H1 (cell line): ENCODE data around the gene VAMP2. TPM values are rescaled to one million over a fixed set of nuclear protein-coding genes. Genes with fewer than 3 reads are reported as not detected.

ENCODE experiments used
- CTCF ChIA-PET: fragments of 300-600 bp; sonication (Branson Sonifier 250); formaldehyde crosslinking; loops from one replicate; lab custom pipeline; 2021; ENCODE audit not compliant: partially characterized antibody; lab: Charles Lee
- POLR2A ChIA-PET: fragments of 300-600 bp; sonication (Branson Sonifier 250); formaldehyde crosslinking; loops from one replicate; lab custom pipeline; 2021; ENCODE audit warnings: inconsistent platforms; ENCODE audit not compliant: partially characterized antibody; lab: Charles Lee
- DNase-seq, 2 experiments: peaks; one replicate each; pipeline versions ENCODE4 v3.0.0 to v3.0.0-alpha.2; 2010 to 2022; ENCODE audit warnings: low spot score in 2 of 2, low read depth in 1 of 2, mixed read lengths in 1 of 2
- FAIRE-seq: peaks from 2 replicates; lab custom pipeline; 2011; peaks lifted over from hg19 to GRCh38; lab: Jason Lieb, UNC
- H2AFZ ChIP-seq: 2 replicates; pipeline ENCODE4 v1.8.1; 2012; ENCODE audit warnings: low read length, inconsistent platforms
- H2AK5ac ChIP-seq: 2 replicates; pipeline ENCODE4 v1.6.1; 2013; ENCODE audit warnings: low read depth, low read length
- H2BK120ac ChIP-seq: replicated peaks from 2 replicates; pipeline ENCODE3; 2013; ENCODE audit warnings: low read depth, low read length, inconsistent platforms
- H2BK12ac ChIP-seq: 2 replicates; pipeline ENCODE4 v1.6.1; 2013; ENCODE audit warnings: low read depth, low read length
- H2BK15ac ChIP-seq: 2 replicates; pipeline ENCODE4 v1.6.1; 2013; ENCODE audit warnings: low read length
- H2BK20ac ChIP-seq: 2 replicates; pipeline ENCODE4 v1.6.1; 2013; ENCODE audit warnings: low read length
- H2BK5ac ChIP-seq: 2 replicates; pipeline ENCODE4 v1.6.1; 2013; ENCODE audit warnings: low read depth, low read length
- H3K14ac ChIP-seq: 2 replicates; pipeline ENCODE4 v1.6.1; 2013; ENCODE audit warnings: inconsistent platforms; ENCODE audit not compliant: insufficient read length
- H3K18ac ChIP-seq: 2 replicates; pipeline ENCODE4 v1.6.1; 2013; ENCODE audit warnings: low read length; ENCODE audit errors: extremely low read depth
- H3K23ac ChIP-seq: 2 replicates; pipeline ENCODE4 v1.6.1; 2013; ENCODE audit warnings: inconsistent platforms; ENCODE audit not compliant: insufficient read length
- H3K23me2 ChIP-seq: 2 replicates; pipeline ENCODE4 v1.6.1; 2013; ENCODE audit warnings: low read depth, low read length
- H3K27ac ChIP-seq: 2 replicates; pipeline ENCODE4 v1.6.1; 2011; ENCODE audit warnings: low read depth, low read length, inconsistent platforms
- H3K27me3 ChIP-seq, 4 experiments: replicated peaks in 1 of 4; 1 replicate in 1 of 4; 2 replicates in 3 of 4; pipeline versions ENCODE4 v1.6.1 to v1.8.1; 2011 to 2013; ENCODE audit warnings: low read length in 3 of 4, mild to moderate bottlenecking in 3 of 4, inconsistent platforms in 2 of 4, mixed read lengths in 2 of 4, moderate library complexity in 1 of 4; ENCODE audit not compliant: control insufficient read depth in 3 of 4, insufficient read depth in 3 of 4; ENCODE audit errors: extremely low read depth in 1 of 4
- H3K36me3 ChIP-seq, 4 experiments: 2 replicates each; pipeline versions ENCODE4 v1.6.1 to v1.8.1; 2011 to 2013; ENCODE audit warnings: mild to moderate bottlenecking in 4 of 4, low read length in 3 of 4, moderate library complexity in 2 of 4, control low read depth in 1 of 4, inconsistent platforms in 1 of 4; ENCODE audit not compliant: insufficient read depth in 4 of 4, control insufficient read depth in 2 of 4
- H3K4ac ChIP-seq: replicated peaks from 2 replicates; pipeline ENCODE3; 2013; ENCODE audit warnings: low read length, low read depth, mixed read lengths, inconsistent platforms; ENCODE audit not compliant: insufficient read length
- H3K4me1 ChIP-seq, 4 experiments: replicated peaks in 1 of 4; 1 replicate in 1 of 4; 2 replicates in 3 of 4; pipeline versions ENCODE4 v1.6.1 to v1.8.1; 2011 to 2013; ENCODE audit warnings: low read length in 3 of 4, inconsistent platforms in 2 of 4, mixed read lengths in 1 of 4; ENCODE audit not compliant: insufficient read depth in 4 of 4, control insufficient read depth in 3 of 4
- H3K4me2 ChIP-seq, 2 experiments: 2 replicates each; pipeline versions ENCODE4 v1.6.1 to v1.8.1; 2011 to 2013; ENCODE audit warnings: low read depth in 2 of 2, low read length in 2 of 2, control low read depth in 1 of 2, inconsistent platforms in 1 of 2, mild to moderate bottlenecking in 1 of 2; ENCODE audit not compliant: insufficient read depth in 1 of 2
- H3K4me3 ChIP-seq, 4 experiments: fragments of 200-600, 300-600 bp in 1 of 4; sonication (generic), shearing (Covaris generic), sonication (Bioruptor Twin) in 1 of 4; 2 replicates each; pipeline versions ENCODE4 v1.5.1 to v1.8.1; 2011 to 2016; ENCODE audit warnings: low read length in 4 of 4, low read depth in 3 of 4, control low read depth in 2 of 4, inconsistent platforms in 2 of 4, mild to moderate bottlenecking in 2 of 4, mixed read lengths in 1 of 4, moderate library complexity in 1 of 4; ENCODE audit not compliant: insufficient read depth in 2 of 4; ENCODE audit errors: extremely low read depth in 1 of 4
- H3K56ac ChIP-seq: replicated peaks from 2 replicates; pipeline ENCODE3; 2013; ENCODE audit warnings: low read depth, mild to moderate bottlenecking, mixed read lengths, low read length, inconsistent platforms; ENCODE audit not compliant: insufficient read length
- H3K79me1 ChIP-seq: 2 replicates; pipeline ENCODE4 v1.6.1; 2013; ENCODE audit warnings: low read depth, low read length, control low read depth
- H3K79me2 ChIP-seq, 2 experiments: 2 replicates each; pipeline versions ENCODE4 v1.6.1 to v1.8.1; 2012 to 2013; ENCODE audit warnings: low read length in 2 of 2, mild to moderate bottlenecking in 2 of 2, inconsistent platforms in 1 of 2; ENCODE audit not compliant: insufficient read depth in 2 of 2, control insufficient read depth in 1 of 2
- H3K9ac ChIP-seq, 4 experiments: replicated peaks in 1 of 4; 1 replicate in 1 of 4; 2 replicates in 3 of 4; pipeline versions ENCODE4 v1.6.1 to v1.8.1; 2011 to 2013; ENCODE audit warnings: low read depth in 3 of 4, low read length in 3 of 4, control low read depth in 2 of 4, mild to moderate bottlenecking in 2 of 4, moderate library complexity in 2 of 4, inconsistent platforms in 1 of 4; ENCODE audit errors: extremely low read depth in 1 of 4
- H3K9me3 ChIP-seq, 2 experiments: 2 replicates each; pipeline versions ENCODE4 v1.6.1 to v1.8.1; 2012 to 2013; ENCODE audit warnings: mild to moderate bottlenecking in 2 of 2, moderate library complexity in 2 of 2, control low read depth in 1 of 2, inconsistent platforms in 1 of 2, low read depth in 1 of 2, low read length in 1 of 2, mixed read lengths in 1 of 2; ENCODE audit not compliant: insufficient read depth in 2 of 2
- H4K20me1 ChIP-seq, 2 experiments: replicated peaks in 1 of 2; 2 replicates each; pipeline versions ENCODE3 to v1.8.1; 2011 to 2013; ENCODE audit warnings: inconsistent platforms in 2 of 2, low read length in 2 of 2, mild to moderate bottlenecking in 1 of 2; ENCODE audit not compliant: insufficient read depth in 2 of 2, control insufficient read depth in 1 of 2
- H4K5ac ChIP-seq: 2 replicates; pipeline ENCODE4 v1.6.1; 2013; ENCODE audit warnings: low read length, low read depth, mixed read lengths, inconsistent platforms; ENCODE audit not compliant: insufficient read length
- H4K8ac ChIP-seq: 2 replicates; pipeline ENCODE4 v1.8.0; 2013; ENCODE audit warnings: mild to moderate bottlenecking, moderate library complexity, low read length, inconsistent platforms; ENCODE audit not compliant: insufficient read depth; ENCODE audit errors: extremely low read depth
- H4K91ac ChIP-seq: replicated peaks from 2 replicates; pipeline ENCODE3; 2013; ENCODE audit warnings: low read length, mixed read lengths, inconsistent platforms; ENCODE audit not compliant: insufficient read length
- ASH2L ChIP-seq: fragments of 200-600, 300-600 bp; sonication (generic); IDR thresholded peaks from one replicate; pipeline ENCODE4 v1.7.1; 2017; ENCODE audit warnings: low read length
- CEBPB ChIP-seq: IDR thresholded peaks from 2 replicates; pipeline ENCODE4 v1.6.1; 2012; ENCODE audit warnings: low read depth, low read length
- FOSL1 ChIP-seq: IDR thresholded peaks from 2 replicates; pipeline ENCODE4 v1.6.1; 2011; ENCODE audit warnings: mild to moderate bottlenecking, low read depth, low read length, moderate library complexity; ENCODE audit not compliant: insufficient read depth
- HDAC2 ChIP-seq, 2 experiments: fragments of 300-600 bp in 1 of 2; sonication (generic) in 1 of 2; IDR thresholded peaks; 2 replicates each; pipeline ENCODE4 v1.6.1; 2011 to 2012; ENCODE audit warnings: low read depth in 2 of 2, low read length in 2 of 2, mild to moderate bottlenecking in 2 of 2, moderate library complexity in 2 of 2, borderline replicate concordance in 1 of 2, inconsistent platforms in 1 of 2
- MAX ChIP-seq: IDR thresholded peaks from 2 replicates; pipeline ENCODE4 v1.6.1; 2012; ENCODE audit warnings: inconsistent platforms
- POLR2A ChIP-seq, 2 experiments: IDR thresholded peaks; 1 replicate in 1 of 2; 2 replicates in 1 of 2; pipeline ENCODE4 v1.6.1; 2011; ENCODE audit warnings: low read depth in 2 of 2, low read length in 2 of 2, mild to moderate bottlenecking in 2 of 2; ENCODE audit errors: control extremely low read depth in 1 of 2
- POU5F1 ChIP-seq: IDR thresholded peaks from 2 replicates; pipeline ENCODE4 v1.6.1; 2011; ENCODE audit warnings: low read depth, mild to moderate bottlenecking, low read length, moderate library complexity
- RNF2 ChIP-seq: fragments of 200-900, 300-1000 bp; sonication (generic); IDR thresholded peaks from 2 replicates; pipeline ENCODE4 v1.7.1; 2016; ENCODE audit warnings: borderline replicate concordance, low read depth, mild to moderate bottlenecking, antibody characterized with exemption, low read length; ENCODE audit not compliant: poor library complexity, severe bottlenecking; ENCODE audit errors: missing control alignments
- SIRT6 ChIP-seq: IDR thresholded peaks from one replicate; pipeline ENCODE4 v1.7.1; 2012; ENCODE audit warnings: low read length, inconsistent platforms
- SP2 ChIP-seq: IDR thresholded peaks from 2 replicates; pipeline ENCODE4 v1.6.1; 2012; ENCODE audit warnings: mild to moderate bottlenecking, low read length, inconsistent platforms
- SUZ12 ChIP-seq: fragments of 200-600 bp; sonication (generic); IDR thresholded peaks from 2 replicates; pipeline ENCODE4 v1.6.1; 2012; ENCODE audit warnings: mild to moderate bottlenecking, inconsistent platforms, low read length, moderate library complexity, mixed read lengths
- USF2 ChIP-seq: IDR thresholded peaks from 2 replicates; pipeline ENCODE4 v1.6.1; 2011; ENCODE audit warnings: low read length, improper control_type of control experiment
- ZNF274 ChIP-seq: IDR thresholded peaks from 2 replicates; pipeline ENCODE4 v1.7.0; 2012; ENCODE audit warnings: low read length, borderline replicate concordance; ENCODE audit errors: extremely low read depth
- WGBS, 2 experiments: shearing (Covaris generic) in 1 of 2; methylation state at CpG; one replicate each; pipeline versions ENCODE4 v1.1.6 to v1.1.7; 2013 to 2015; ENCODE audit warnings: low lambda C conversion rate in 2 of 2, mixed read lengths in 2 of 2, inconsistent platforms in 1 of 2, low coverage in 1 of 2, missing lambda C conversion rate in 1 of 2; ENCODE audit not compliant: insufficient replicate concordance in 2 of 2, insufficient coverage in 1 of 2, insufficient read length in 1 of 2; ENCODE audit errors: extremely low coverage in 1 of 2, missing lambda C conversion rate in 1 of 2; 5-methylcytosine and 5-hydroxymethylcytosine counted together
- polyA plus RNA-seq, 7 experiments: library from polyadenylated mRNA; depleted of rRNA in 3 of 7; stranded (reverse) in 5 of 7; unstranded in 2 of 7; fragments of >200 nt in 5 of 7; fragments of 200-250 nt in 2 of 7; gene quantifications; 1 replicate in 5 of 7; 2 replicates in 1 of 7; 4 replicates in 1 of 7; pipeline versions ENCODE4 v1.2.1 to v1.2.3, GENCODE V29; 2011 to 2013; ENCODE audit warnings: missing spikeins in 2 of 7, mixed read lengths in 2 of 7
- total RNA-seq: library from RNA; stranded (reverse); fragmentation: NEBNext Ultra II Directional; extraction: Animal tissue kit (Norgen Biotek cat#: 25700); gene quantifications from 2 replicates; pipeline ENCODE4 v1.2.1, GENCODE V29; 2021

The VAMP2 gene
- total and polyA plus RNA-seq, 2 of the 8 experiments (the other 6 are each of a cell fraction or from before 2014, with no cell fraction given), result 19.3 to 20.5 TPM

DNA sequence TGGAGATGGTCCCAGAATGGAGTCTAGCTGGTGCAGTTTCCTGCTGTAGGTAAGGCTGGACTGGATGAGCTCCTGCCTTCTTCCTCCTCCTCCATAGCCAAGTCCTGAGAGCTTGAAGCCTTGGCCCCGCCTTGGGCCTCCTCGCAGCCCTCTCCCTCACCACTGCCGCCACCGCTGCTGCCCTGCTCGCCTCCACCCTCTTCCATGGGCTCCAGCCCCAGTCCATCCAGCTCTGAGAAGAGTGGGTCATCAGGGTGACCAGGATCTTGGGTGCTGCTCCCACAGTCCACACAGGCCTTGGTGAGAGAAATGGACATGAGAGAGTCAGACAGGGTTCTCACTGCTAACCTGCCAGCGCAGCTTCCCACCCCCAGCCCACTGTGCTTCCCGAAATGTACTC lies 21.7 kb downstream of the VAMP2 start:
- no peak overlapping the region for H3K4me2 ChIP-seq
- H3K4me3 ChIP-seq, result no peak overlapping the region
- H3K23me2 ChIP-seq, result peaks cover 9% of the 10 kb centered on the region
- H4K20me1 ChIP-seq, result peaks cover 0 to 10% of the 10 kb centered on the region in 2 experiments
- no peak overlapping the region for H2BK120ac ChIP-seq
- H3K27me3 ChIP-seq, result peaks cover 0 to 7% (median 2%) of the 10 kb centered on the region in 4 experiments; a peak in 4 of 7 replicates
- no peak overlapping the region for H3K27ac ChIP-seq
- H3K9me3 ChIP-seq, result no peaks in the 10 kb centered on the region
- no peak overlapping the region for H3K56ac ChIP-seq
- no peak overlapping the region for H2BK20ac ChIP-seq
- ChIA-PET CTCF (interaction anchor here (0.9 to 14.1 kb wide), 8 partner anchors 9 to 109 kb away, joined by 3 to 133 read pairs (median 5); partner anchors contain the start of genes PFAS and VAMP2), POLR2A (interaction anchor here (1.1 to 10.3 kb wide), 6 partner anchors 8 to 86 kb away, joined by 3 to 76 read pairs (median 22); partner anchors contain the start of gene PER1)
- no peak overlapping the region for H3K4ac ChIP-seq
- H3K23ac ChIP-seq, result no peak overlapping the region
- no peak overlapping the region for H3K14ac ChIP-seq
- H2AK5ac ChIP-seq, result no peak overlapping the region
- H4K8ac ChIP-seq, result no peak overlapping the region
- peaks cover 0 to 5% (median 3%) of the 10 kb centered on the region in 4 experiments; a peak in 2 of 7 replicates for H3K4me1 ChIP-seq
- H3K9ac ChIP-seq, result no peak overlapping the region
- H2BK5ac ChIP-seq, result no peak overlapping the region
- H2AFZ ChIP-seq, result no peak overlapping the region
- no peaks in the 10 kb centered on the region for H3K79me1 ChIP-seq
- peaks cover 3 to 23% (median 18%) of the 10 kb centered on the region in 4 experiments for H3K36me3 ChIP-seq
- H3K18ac ChIP-seq, result no peak overlapping the region
- H4K91ac ChIP-seq, result no peak overlapping the region
- no peaks in the 10 kb centered on the region for H3K79me2 ChIP-seq
- no peak overlapping the region for H2BK15ac ChIP-seq
- no peak overlapping the region for H4K5ac ChIP-seq
- FAIRE-seq, result no peak
- WGBS, 2 experiments, result 98% methylated on average over 7 of the region's 7 CpGs; no CpG with 5 or more reads in 1 of the 2 experiments
- no peak overlapping the region for H2BK12ac ChIP-seq
- DNase-seq, result no peak
- TF ChIP-seq RNF2 (no peak), ASH2L (no peak), POLR2A (IDR thresholded peaks at IDR 0.05; ENCODE audit: control extremely low read depth in 1 of 2, low read depth in 2 of 2, low read length in 2 of 2) (no peak), ZNF274 (no peak), CEBPB (no peak), SUZ12 (no peak), SP2 (no peak), SIRT6 (no peak), MAX (no peak), POU5F1 (no peak), FOSL1 (no peak), USF2 (no peak), HDAC2 (IDR thresholded peaks at IDR 0.05; ENCODE audit: borderline replicate concordance in 1 of 2, low read depth in 2 of 2, low read length in 2 of 2) (no peak)
